GM21367 (cell line): ENCODE results near the gene ZNF771.

ENCODE experiments used
- ATAC-seq: cut with Tn5 transposase; IDR thresholded peaks from one replicate; pipeline ENCODE4 v1.9.1; 2021; ENCODE audit not compliant: unreplicated experiment

Gene ZNF771

GRCh38 chr16:30407102-30407803 lies at the start of gene ZNF771:
Gene ZNF771, plus strand, starts transcription at chr16:30407606. Its CDS starts 448 bp downstream, at chr16:30408054.
- ATAC-seq = peak; percentile 52

- no peak for ATAC-seq
Observed at GRCh38 chr16:30357715-30358576, 49.5 kb upstream of the ZNF771 start.

GRCh38 chr16:30358577-30358936 lies 48.8 kb upstream of the ZNF771 start:
- no peak for ATAC-seq

DNA sequence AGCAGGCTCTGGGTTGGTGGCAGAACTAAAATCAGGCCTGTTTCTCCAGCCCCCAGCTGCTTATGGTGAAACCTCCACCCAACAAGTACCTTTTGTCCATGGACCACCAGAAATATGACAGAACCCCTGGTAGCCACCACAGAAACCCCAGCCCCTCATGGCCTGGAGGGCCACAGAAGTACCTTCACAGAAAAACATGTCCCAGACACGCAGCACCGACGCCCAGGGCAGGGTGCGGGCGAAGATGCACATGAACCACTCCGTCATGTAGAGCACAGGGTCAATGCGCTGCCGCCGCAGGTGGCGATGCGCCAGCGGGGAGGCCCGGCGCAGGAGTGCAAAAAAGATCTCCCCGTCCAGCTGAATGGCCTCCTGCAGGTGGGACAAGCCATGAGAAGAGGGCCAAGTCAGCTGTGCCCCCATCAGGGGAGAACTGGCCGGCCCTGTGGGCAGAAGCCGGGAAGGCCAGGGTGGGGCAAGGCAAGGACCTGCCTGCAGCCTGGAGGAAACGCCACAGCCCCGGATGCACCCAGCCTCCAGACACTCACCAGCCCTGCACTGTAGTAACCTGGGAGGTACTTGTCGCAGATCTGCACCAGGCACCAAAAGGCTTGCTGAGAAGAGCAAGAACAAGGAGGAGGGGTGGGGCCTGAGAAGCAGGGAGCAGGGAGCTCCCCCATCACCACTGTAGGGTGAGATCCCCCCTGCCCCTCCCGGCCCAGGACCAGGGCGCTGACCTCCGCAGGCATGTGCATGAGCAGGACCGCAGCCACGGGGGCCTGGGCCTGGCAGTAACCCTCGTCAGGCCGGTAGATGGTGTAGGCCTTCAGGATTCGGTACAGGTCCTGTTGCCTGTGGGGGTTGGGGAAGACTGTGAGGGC lies 48.2 kb upstream of the ZNF771 start:
- no peak for ATAC-seq

- ATAC-seq = no peak
Observed at GRCh38 chr16:30359871-30360170, 47.6 kb upstream of the ZNF771 start.

- ATAC-seq = no peak
Observed at GRCh38 chr16:30361180-30361579, 46.2 kb upstream of the ZNF771 start.

GRCh38 chr16:30365200-30365599 lies 42.2 kb upstream of the ZNF771 start:
- no peak for ATAC-seq

GRCh38 chr16:30366511-30366910 lies 40.9 kb upstream of the ZNF771 start:
- ATAC-seq = no peak

DNA sequence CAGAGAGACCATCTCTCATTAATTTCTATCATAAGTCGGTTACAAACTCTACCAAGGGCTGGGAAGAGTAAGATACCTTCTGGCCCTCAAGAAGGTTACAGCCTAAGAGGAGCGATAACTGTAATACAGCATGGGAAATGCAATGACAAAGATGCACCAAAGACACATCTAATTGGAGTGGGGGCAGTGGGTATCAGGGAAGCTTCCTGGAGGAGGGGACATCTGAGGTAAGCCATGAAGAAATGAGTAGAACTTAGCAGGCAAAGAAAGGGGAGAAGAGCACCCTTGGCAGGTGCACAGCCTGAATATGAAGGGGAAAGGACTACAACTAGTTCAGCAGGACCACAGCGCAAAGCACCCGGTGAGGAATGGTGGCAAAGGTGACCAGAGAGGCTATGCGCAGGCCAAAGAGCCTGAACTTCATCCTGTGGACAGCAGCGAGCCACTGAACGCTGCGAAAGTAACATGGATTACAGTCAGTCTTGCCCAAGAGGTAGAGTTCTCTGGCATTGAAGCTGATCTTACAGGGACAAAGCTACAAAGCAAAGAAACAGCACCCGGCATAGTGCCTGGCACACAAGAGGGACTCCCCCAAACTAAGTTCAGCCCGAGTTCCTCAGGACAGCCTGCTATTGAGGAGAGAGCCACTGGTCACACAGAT lies 39.9 kb upstream of the ZNF771 start:
- ATAC-seq = no peak

DNA sequence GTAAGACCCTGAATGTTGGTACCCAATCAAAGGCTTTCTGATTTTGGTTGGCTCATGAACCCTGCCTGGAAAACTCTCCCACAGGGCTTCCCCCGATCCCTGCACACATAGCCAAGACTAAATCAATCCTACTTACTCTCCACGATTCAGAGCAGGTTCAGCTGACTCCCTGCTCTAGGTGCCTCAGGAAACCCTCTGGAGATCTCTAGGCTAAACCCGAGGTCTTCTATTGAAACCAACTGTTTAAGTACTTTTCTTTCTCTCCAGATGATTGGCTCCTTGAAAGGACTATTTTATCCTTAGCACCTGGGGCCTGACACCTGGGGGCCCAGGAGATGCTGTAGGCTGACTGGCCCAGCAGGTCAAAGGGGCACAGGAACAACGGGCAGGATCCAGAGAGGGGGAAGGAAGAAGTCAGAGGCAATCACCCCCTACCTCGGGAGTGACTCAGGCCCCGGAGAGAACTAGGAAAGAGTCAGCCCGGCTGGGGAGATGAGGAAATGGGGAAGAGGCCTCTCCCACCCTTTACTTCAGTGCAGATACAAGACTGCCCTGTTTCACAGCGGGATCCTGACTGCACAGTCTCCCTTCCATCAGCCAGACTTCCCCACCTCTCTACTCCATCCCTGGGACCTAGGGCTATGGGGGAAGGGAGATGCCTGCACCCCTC lies 39.1 kb upstream of the ZNF771 start:
- ATAC-seq = no peak

DNA sequence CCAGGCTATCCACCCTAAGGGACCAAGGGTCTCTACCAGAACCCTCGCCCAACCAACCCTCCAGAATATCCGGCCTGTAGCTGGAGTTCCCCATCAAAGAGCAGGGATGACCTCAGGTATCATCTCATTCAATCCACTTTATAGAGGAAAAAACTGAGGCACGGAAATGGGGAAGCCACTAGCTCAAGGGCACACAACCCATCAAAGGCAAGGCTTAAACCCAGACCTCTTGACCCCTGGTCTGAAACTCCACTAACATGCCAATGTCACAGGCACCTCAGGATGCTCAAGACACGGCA lies 38.7 kb upstream of the ZNF771 start:
- ATAC-seq = no peak

GRCh38 chr16:30369091-30369937 lies 38.1 kb upstream of the ZNF771 start:
- ATAC-seq = no peak

DNA sequence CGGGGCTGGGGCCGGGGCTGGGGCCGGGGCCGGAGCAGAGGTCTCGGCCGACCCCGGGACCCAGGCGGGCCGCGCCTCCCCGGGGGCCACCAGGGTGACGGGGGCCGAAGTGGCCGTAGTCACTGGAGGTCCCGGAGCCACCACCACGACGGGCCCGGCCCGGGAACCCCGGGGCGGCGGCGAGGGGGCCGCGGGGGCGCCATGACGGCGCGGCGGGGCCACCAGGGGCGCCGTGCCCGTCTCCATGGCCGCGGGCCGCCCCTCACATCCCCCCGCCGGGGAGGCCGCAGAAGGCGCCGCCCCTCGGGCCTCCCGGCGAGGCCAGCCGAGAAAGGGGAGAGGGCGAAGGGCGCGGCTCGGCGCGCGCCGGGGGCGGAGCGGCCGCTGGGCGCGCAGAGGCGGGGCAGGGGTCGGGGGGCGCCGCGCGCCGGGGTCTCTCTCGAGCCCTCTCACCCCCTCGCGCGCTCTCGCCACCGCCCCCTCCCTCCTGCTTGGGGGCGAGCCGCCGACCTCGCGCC lies 37.4 kb upstream of the ZNF771 start:
- ATAC-seq = no peak

DNA sequence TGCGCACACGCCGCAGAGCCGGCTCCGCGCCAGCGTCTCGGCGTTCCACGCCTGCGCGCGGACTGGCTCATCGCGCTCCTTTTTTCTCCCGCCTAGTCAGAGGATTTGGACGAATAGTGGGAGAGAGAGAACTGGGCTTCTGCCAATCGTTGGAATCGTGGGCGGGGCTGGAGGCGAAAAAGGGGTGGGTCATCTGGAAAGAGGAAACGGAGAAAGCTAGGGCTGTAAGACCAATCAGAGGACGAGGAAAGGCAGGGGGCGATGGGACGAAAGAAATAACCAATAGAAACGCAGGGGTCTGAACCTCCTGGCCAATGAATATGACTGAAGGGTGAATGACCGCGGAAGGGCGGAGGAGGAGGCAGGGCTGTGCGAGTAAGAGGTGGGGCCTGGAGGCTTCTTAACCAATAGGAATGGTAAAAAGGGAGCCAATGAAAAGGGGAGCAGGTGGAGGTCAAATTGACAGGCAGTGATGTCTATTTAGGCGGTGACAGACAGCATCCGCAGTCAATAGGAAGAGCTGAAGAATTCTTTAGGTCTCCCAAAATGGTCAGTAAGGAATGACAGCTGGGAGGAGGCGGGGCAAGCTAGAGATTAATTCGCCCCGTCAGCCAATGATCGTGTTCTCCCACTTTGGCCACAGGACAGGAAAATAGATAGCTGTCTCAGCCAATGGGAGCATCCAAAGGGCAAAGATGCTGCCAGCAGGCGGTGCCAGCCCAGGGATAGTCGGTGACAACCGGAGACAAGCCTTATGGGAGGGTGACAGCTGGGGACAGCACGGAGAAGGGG lies 36.8 kb upstream of the ZNF771 start, which contains the start of gene TBC1D10B:
Gene TBC1D10B, minus strand, starts transcription at position 39 of the 792 bp plus-strand sequence. CDS start 311 bp downstream, outside the sequence.
- peak; percentile 63 for ATAC-seq

DNA sequence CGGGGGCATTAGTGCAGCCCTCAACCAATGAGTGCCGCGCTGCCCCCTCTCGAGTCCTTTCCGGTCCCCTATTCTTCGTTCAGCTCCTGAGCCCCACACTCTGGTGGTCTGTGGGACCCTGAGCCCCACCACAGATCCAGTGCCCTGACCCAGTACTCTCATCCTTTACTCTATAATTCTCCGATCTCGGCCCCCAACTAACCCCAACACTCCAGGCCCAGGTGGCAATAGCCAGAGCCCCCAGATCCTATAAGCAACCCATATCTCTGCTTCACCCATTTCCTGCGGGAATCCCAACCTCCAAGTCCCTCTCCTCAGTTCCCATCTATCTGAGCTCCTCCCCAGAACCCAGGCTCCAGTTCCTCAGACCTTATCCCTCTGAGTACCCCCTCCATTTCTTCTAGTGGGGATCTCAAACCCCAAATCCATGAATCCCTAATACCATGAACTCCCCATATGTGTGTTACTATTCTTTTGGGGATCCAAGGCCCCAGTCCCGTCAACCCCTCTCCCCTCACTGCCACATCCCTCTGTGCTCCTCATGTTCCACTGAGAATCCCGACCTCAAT lies 36.1 kb upstream of the ZNF771 start:
- ATAC-seq = no peak

DNA sequence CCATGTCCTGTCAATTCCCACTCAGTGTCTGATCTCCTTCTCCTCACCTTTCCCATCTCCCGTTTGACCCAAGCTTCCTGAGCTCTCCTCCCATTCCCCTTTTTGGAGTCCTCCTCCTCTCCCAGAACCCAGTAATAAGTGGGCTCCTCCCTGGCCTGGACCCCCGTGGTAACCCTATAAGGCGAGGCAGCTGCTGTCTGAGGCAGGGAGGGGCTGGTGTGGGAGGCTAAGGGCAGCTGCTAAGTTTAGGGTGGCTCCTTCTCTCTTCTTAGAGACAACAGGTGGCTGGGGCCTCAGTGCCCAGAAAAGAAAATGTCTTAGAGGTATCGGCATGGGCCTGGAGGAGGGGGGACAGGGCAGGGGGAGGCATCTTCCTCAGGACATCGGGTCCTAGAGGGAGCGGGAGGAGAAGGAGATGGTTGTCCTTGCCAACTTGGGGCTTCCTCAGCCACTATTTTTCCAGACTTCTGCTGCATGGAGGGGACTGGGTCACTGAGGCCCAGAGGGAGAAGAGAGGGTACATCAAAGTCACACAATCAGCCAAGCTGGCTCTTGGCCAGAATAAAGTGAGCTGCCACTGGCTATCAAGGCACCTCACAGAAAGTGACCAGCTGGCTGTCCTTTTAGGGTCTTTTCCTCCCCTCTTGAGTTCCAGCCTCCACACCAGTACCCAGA lies 35.2 kb upstream of the ZNF771 start:
- no peak for ATAC-seq

DNA sequence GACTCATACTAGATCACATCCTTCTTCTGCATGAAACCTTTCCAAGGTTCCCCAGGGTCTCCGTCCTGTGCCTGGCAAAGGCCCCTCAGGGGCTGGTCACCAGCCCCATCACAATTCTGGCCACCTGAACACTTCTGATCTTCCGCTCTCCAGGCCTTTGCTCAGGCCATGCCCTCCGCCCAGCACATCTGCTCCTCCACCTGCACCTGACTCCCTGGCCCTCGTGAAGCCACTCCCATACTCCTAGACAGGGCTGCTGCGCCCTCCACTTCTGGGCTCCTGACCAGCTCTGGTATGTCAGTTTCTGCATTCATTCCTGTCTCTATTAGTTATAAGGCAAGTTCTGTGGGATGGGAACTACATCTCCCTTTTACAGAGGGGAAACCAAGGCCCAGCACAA lies 34.7 kb upstream of the ZNF771 start:
- no peak for ATAC-seq

- no peak for ATAC-seq
Observed at GRCh38 chr16:30374538-30374937, 32.9 kb upstream of the ZNF771 start, which contains the start of gene MYL11. Gene MYL11, plus strand, starts transcription at chr16:30374802. Its CDS starts 56 bp downstream, at chr16:30374858.
